Measurements from ENCODE around the gene MYL7. TPM values are rescaled to one million over a fixed set of nuclear protein-coding genes. Genes with fewer than 3 reads are reported as not detected.

MYL7 gene
- total RNA-seq, 2 experiments from 2014 or later: not detected

- ATAC-seq (ENCODE audit: poor library complexity) (no peak), DNase-seq (peak in 1 of 14 experiments; percentile 19)
- Histone ChIP-seq H3K4me3 (ENCODE audit: low read length) (no peak overlapping the region), H3K4me1 (ENCODE audit: insufficient read depth, low read length) (no peaks in the 10 kb centered on the region), H3K27ac (ENCODE audit: low read depth in 1 of 2, low read length in 2 of 2) (no peak overlapping the region), H3K9me3 (ENCODE audit: control insufficient read depth in 1 of 2, insufficient read depth in 1 of 2, low read length in 2 of 2) (no peaks in the 10 kb centered on the region), H3K36me3 (ENCODE audit: insufficient read depth, low read length) (no peaks in the 10 kb centered on the region), H3K27me3 (ENCODE audit: control insufficient read depth in 1 of 2, insufficient read depth in 2 of 2, low read length in 2 of 2) (no peaks in the 10 kb centered on the region)
- no peak overlapping the region for H3K27ac Mint-ChIP-seq
- no peaks in the 10 kb centered on the region for H3K27me3 Mint-ChIP-seq
- no peaks in the 10 kb centered on the region for H3K4me1 Mint-ChIP-seq (ENCODE audit: low read depth)
- no peaks in the 10 kb centered on the region for H3K36me3 Mint-ChIP-seq (ENCODE audit: low read depth)
- POLR2A ChIA-PET: no interaction called here
- no peak overlapping the region for H3K4me3 Mint-ChIP-seq
- TF ChIP-seq CTCF (IDR thresholded peaks at IDR 0.05): no peak
- intact Hi-C loops (cut with DNase I, micrococcal nuclease): no loop called here
- CTCF ChIA-PET: no interaction called here
- no peaks in the 10 kb centered on the region for H3K9me3 Mint-ChIP-seq
These were observed 15.4 kb upstream of the MYL7 start for GRCh38 chr7:44156453-44157010.

- Histone ChIP-seq H3K9me3 (ENCODE audit: control insufficient read depth in 1 of 2, insufficient read depth in 1 of 2, low read length in 2 of 2) (no peaks in the 10 kb centered on the region), H3K27me3 (ENCODE audit: control insufficient read depth in 1 of 2, insufficient read depth in 2 of 2, low read length in 2 of 2) (no peaks in the 10 kb centered on the region), H3K4me1 (ENCODE audit: insufficient read depth, low read length) (no peaks in the 10 kb centered on the region), H3K36me3 (ENCODE audit: insufficient read depth, low read length) (no peaks in the 10 kb centered on the region), H3K4me3 (ENCODE audit: low read length) (no peak overlapping the region), H3K27ac (ENCODE audit: low read depth in 1 of 2, low read length in 2 of 2) (no peak overlapping the region)
- no peak overlapping the region for H3K27ac Mint-ChIP-seq
- H3K4me1 Mint-ChIP-seq (ENCODE audit: low read depth): no peaks in the 10 kb centered on the region
- no peaks in the 10 kb centered on the region for H3K36me3 Mint-ChIP-seq (ENCODE audit: low read depth)
- no peak overlapping the region for H3K4me3 Mint-ChIP-seq
- no peak for TF ChIP-seq CTCF (IDR thresholded peaks at IDR 0.05)
- ChIA-PET POLR2A (no interaction called here), CTCF (no interaction called here)
- intact Hi-C loops (cut with DNase I, micrococcal nuclease): no loop called here
- H3K9me3 Mint-ChIP-seq: no peaks in the 10 kb centered on the region
- no peak for ATAC-seq (ENCODE audit: poor library complexity)
- DNase-seq: peak in 1 of 14 experiments; percentile 16
- no peaks in the 10 kb centered on the region for H3K27me3 Mint-ChIP-seq
These were observed 14.4 kb upstream of the MYL7 start for GRCh38 chr7:44155191-44156185.

- ChIA-PET CTCF (no interaction called here), POLR2A (no interaction called here)
- Histone ChIP-seq H3K4me1 (ENCODE audit: insufficient read depth, low read length) (no peaks in the 10 kb centered on the region), H3K27me3 (ENCODE audit: control insufficient read depth in 1 of 2, insufficient read depth in 2 of 2, low read length in 2 of 2) (no peaks in the 10 kb centered on the region), H3K27ac (ENCODE audit: low read depth in 1 of 2, low read length in 2 of 2) (no peak overlapping the region), H3K9me3 (ENCODE audit: control insufficient read depth in 1 of 2, insufficient read depth in 1 of 2, low read length in 2 of 2) (no peaks in the 10 kb centered on the region), H3K4me3 (ENCODE audit: low read length) (no peak overlapping the region), H3K36me3 (ENCODE audit: insufficient read depth, low read length) (no peaks in the 10 kb centered on the region)
- no peaks in the 10 kb centered on the region for H3K4me1 Mint-ChIP-seq (ENCODE audit: low read depth)
- ATAC-seq (ENCODE audit: poor library complexity) (no peak), DNase-seq (no peak)
- no peak for TF ChIP-seq CTCF (IDR thresholded peaks at IDR 0.05)
- no peaks in the 10 kb centered on the region for H3K27me3 Mint-ChIP-seq
- no peak overlapping the region for H3K4me3 Mint-ChIP-seq
- intact Hi-C loops (cut with DNase I, micrococcal nuclease): no loop called here
- no peaks in the 10 kb centered on the region for H3K36me3 Mint-ChIP-seq (ENCODE audit: low read depth)
- H3K9me3 Mint-ChIP-seq: no peaks in the 10 kb centered on the region
- H3K27ac Mint-ChIP-seq: no peak overlapping the region
These were observed 13.6 kb upstream of the MYL7 start for GRCh38 chr7:44154703-44155102.

Measured in CD4-positive, alpha-beta T cell (primary cell).